ENCODE results near the gene ERP44. TPM values are rescaled to one million over a fixed set of nuclear protein-coding genes. Genes with fewer than 3 reads are reported as not detected.
"Not testable (repeated sequence)": the region's sequence is repeated elsewhere in the genome, so short reads cannot be mapped to it uniquely, and the experiment has no call there.

ERP44 gene
- total RNA-seq, 5 donors from 2014 or later (not counting 1 experiment from before 2014, with no cell fraction given): 11.3 to 15.1 (median 12.5) TPM

- H3K4me1 Mint-ChIP-seq: peaks cover 36 to 48% (median 41%) of the 10 kb centered on the region in 3 donors
- ChIA-PET POLR2A (interaction anchor here in 1 of 2 donors (0.6 kb wide), 1 partner anchor 13 kb away, joined by 3 read pairs; no protein-coding TSS in a partner anchor), CTCF (interaction anchor here in 1 of 2 donors (0.7 kb wide), 1 partner anchor 920 kb away, joined by 3 read pairs; no protein-coding TSS in a partner anchor)
- no peak overlapping the region for H3K4me3 Mint-ChIP-seq
- WGBS (ENCODE audit: insufficient coverage): no CpG with 5 or more reads among the region's 2 CpGs
- no peaks in the 10 kb centered on the region for H3K27me3 ChIP-seq (replicated peaks in 1 of 2; ENCODE audit: control insufficient read depth in 2 of 2, extremely low read depth in 1 of 2, insufficient read depth in 2 of 2, low read length in 1 of 2)
- H3K9me3 Mint-ChIP-seq: no peaks in the 10 kb centered on the region
- DNase-seq: no peak
- H3K27me3 Mint-ChIP-seq: no peaks in the 10 kb centered on the region
- H3K9me3 ChIP-seq: no peaks in the 10 kb centered on the region
- H3K27ac Mint-ChIP-seq: no peak overlapping the region
- H3K36me3 Mint-ChIP-seq: peaks cover 21% of the 10 kb centered on the region
- no peaks in the 10 kb centered on the region for H3K4me1 ChIP-seq (ENCODE audit: control insufficient read depth in 1 of 2, extremely low read depth in 1 of 2, insufficient read depth in 2 of 2, low read length in 2 of 2)
- H3K27ac ChIP-seq (ENCODE audit: low read length): no peak overlapping the region
- H3K36me3 ChIP-seq (ENCODE audit: control insufficient read depth in 2 of 2, extremely low read depth in 1 of 2, insufficient read depth in 1 of 2, low read length in 1 of 2): peaks cover 0 to 2% of the 10 kb centered on the region in 2 donors
- ATAC-seq (replicated peaks in 1 of 4): no peak
- no peak overlapping the region for H3K4me3 ChIP-seq (ENCODE audit: control insufficient read depth in 1 of 2, extremely low read depth in 1 of 2, low read length in 1 of 2)
Measured at GRCh38 chr9:100070104-100071041, 28.4 kb downstream of the ERP44 start.

- Mint-ChIP-seq H3K36me3 (peaks cover 17% of the 10 kb centered on the region), H3K4me1 (peaks cover 36 to 45% (median 38%) of the 10 kb centered on the region in 3 donors)
- POLR2A ChIA-PET; H3K9me3 ChIP-seq; H3K27ac Mint-ChIP-seq; H3K4me3 Mint-ChIP-seq; H3K4me3 ChIP-seq (ENCODE audit: control insufficient read depth in 1 of 2, extremely low read depth in 1 of 2, low read length in 1 of 2); CTCF ChIA-PET; ATAC-seq (replicated peaks in 1 of 4); H3K27me3 Mint-ChIP-seq; DNase-seq; H3K36me3 ChIP-seq (ENCODE audit: control insufficient read depth in 2 of 2, extremely low read depth in 1 of 2, insufficient read depth in 1 of 2, low read length in 1 of 2); H3K4me1 ChIP-seq (ENCODE audit: control insufficient read depth in 1 of 2, extremely low read depth in 1 of 2, insufficient read depth in 2 of 2, low read length in 2 of 2); H3K9me3 Mint-ChIP-seq; H3K27ac ChIP-seq (ENCODE audit: low read length); H3K27me3 ChIP-seq (replicated peaks in 1 of 2; ENCODE audit: control insufficient read depth in 2 of 2, extremely low read depth in 1 of 2, insufficient read depth in 2 of 2, low read length in 1 of 2): not testable (repeated sequence)
- WGBS (ENCODE audit: insufficient coverage): no CpG with 5 or more reads among the region's 3 CpGs
Measured at GRCh38 chr9:100069068-100069467, 29.7 kb downstream of the ERP44 start.

GRCh38 chr9:100067990-100068389 is 30.8 kb downstream of the ERP44 start:
- H3K27me3 ChIP-seq (replicated peaks in 1 of 2; ENCODE audit: control insufficient read depth in 2 of 2, extremely low read depth in 1 of 2, insufficient read depth in 2 of 2, low read length in 1 of 2); H3K27ac ChIP-seq (ENCODE audit: low read length); H3K4me1 ChIP-seq (ENCODE audit: control insufficient read depth in 1 of 2, extremely low read depth in 1 of 2, insufficient read depth in 2 of 2, low read length in 2 of 2); POLR2A ChIA-PET; H3K36me3 ChIP-seq (ENCODE audit: control insufficient read depth in 2 of 2, extremely low read depth in 1 of 2, insufficient read depth in 1 of 2, low read length in 1 of 2); CTCF ChIA-PET; H3K4me3 ChIP-seq (ENCODE audit: control insufficient read depth in 1 of 2, extremely low read depth in 1 of 2, low read length in 1 of 2); H3K27me3 Mint-ChIP-seq; H3K9me3 ChIP-seq; H3K9me3 Mint-ChIP-seq; H3K4me3 Mint-ChIP-seq; ATAC-seq (replicated peaks in 1 of 4); DNase-seq; H3K27ac Mint-ChIP-seq: not testable (repeated sequence)
- WGBS (ENCODE audit: insufficient coverage): 100% methylated on average over 3 of the region's 30 CpGs
- peaks cover 12% of the 10 kb centered on the region for H3K36me3 Mint-ChIP-seq
- peaks cover 30 to 39% (median 38%) of the 10 kb centered on the region in 3 donors for H3K4me1 Mint-ChIP-seq

- Histone ChIP-seq H3K27ac (ENCODE audit: low read length) (no peak overlapping the region), H3K9me3 (no peaks in the 10 kb centered on the region), H3K4me1 (ENCODE audit: control insufficient read depth in 1 of 2, extremely low read depth in 1 of 2, insufficient read depth in 2 of 2, low read length in 2 of 2) (no peaks in the 10 kb centered on the region), H3K4me3 (ENCODE audit: control insufficient read depth in 1 of 2, extremely low read depth in 1 of 2, low read length in 1 of 2) (no peak overlapping the region), H3K27me3 (replicated peaks in 1 of 2; ENCODE audit: control insufficient read depth in 2 of 2, extremely low read depth in 1 of 2, insufficient read depth in 2 of 2, low read length in 1 of 2) (no peaks in the 10 kb centered on the region), H3K36me3 (ENCODE audit: control insufficient read depth in 2 of 2, extremely low read depth in 1 of 2, insufficient read depth in 1 of 2, low read length in 1 of 2) (no peaks in the 10 kb centered on the region)
- ATAC-seq (replicated peaks in 1 of 4) (no peak), DNase-seq (no peak)
- H3K4me1 Mint-ChIP-seq: peaks cover 32 to 37% (median 32%) of the 10 kb centered on the region in 3 donors
- ChIA-PET POLR2A (interaction anchor here in 1 of 2 donors (0.6 kb wide), 1 partner anchor 18 kb away, joined by 4 read pairs; no protein-coding TSS in a partner anchor), CTCF (interaction anchor here in 1 of 2 donors (0.6 to 0.7 kb wide), 2 partner anchors 30 to 204 kb away, joined by 3 read pairs; no protein-coding TSS in a partner anchor)
- H3K9me3 Mint-ChIP-seq: no peaks in the 10 kb centered on the region
- no CpG with 5 or more reads among the region's 2 CpGs for WGBS (ENCODE audit: insufficient coverage)
- H3K4me3 Mint-ChIP-seq: no peak overlapping the region
- H3K36me3 Mint-ChIP-seq: peaks cover 12% of the 10 kb centered on the region
- no peaks in the 10 kb centered on the region for H3K27me3 Mint-ChIP-seq
- H3K27ac Mint-ChIP-seq: peak overlapping the region in 1 of 2 donors; percentile 50
Measured at GRCh38 chr9:100066539-100066938, 32.3 kb downstream of the ERP44 start.

DNA sequence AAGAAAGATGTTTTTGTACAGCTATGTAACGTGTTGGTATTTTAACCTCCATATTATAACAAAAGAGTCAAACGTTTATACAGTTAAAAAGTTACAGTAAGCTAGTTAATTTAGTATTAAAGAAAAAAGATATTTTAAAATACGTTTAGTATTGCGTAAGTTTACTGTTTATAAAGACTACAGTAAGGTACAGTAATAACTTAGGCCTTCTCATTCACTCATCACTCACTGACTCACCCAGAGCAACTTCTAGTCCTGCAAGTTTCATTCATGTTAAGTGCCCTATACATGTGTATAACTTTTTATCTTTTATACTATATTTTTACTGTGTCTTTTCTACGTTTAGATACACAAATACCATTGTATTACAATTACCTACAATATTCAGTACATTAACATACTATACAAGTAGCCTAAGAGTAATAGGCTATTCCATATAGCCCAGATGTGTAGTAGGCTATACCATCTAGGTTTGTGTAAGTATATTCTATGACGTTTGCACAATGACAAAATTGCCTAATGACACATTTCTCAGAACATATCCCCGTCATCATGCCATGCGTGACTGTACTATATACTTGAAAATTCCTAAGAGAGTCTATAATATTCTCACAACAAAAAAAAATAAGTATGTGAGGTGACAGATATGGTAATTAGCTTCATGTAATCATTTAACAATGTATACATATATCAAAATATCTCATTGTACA is 33.8 kb downstream of the ERP44 start:
- H3K4me3 Mint-ChIP-seq: no peak overlapping the region
- DNase-seq: no peak
- no peak overlapping the region for H3K27ac ChIP-seq (ENCODE audit: low read length)
- ChIA-PET POLR2A (interaction anchor here in 1 of 2 donors (0.5 kb wide), 1 partner anchor 274 kb away, joined by 5 read pairs; no protein-coding TSS in a partner anchor), CTCF (interaction anchor here in 1 of 2 donors (0.6 to 1.1 kb wide), 2 partner anchors 8 to 194 kb away, joined by 3 to 4 read pairs; no protein-coding TSS in a partner anchor)
- H3K9me3 Mint-ChIP-seq: no peaks in the 10 kb centered on the region
- H3K36me3 Mint-ChIP-seq: peaks cover 9% of the 10 kb centered on the region
- no peak overlapping the region for H3K4me3 ChIP-seq (ENCODE audit: control insufficient read depth in 1 of 2, extremely low read depth in 1 of 2, low read length in 1 of 2)
- WGBS (ENCODE audit: insufficient coverage): no CpG with 5 or more reads among the region's 8 CpGs
- no peaks in the 10 kb centered on the region for H3K27me3 Mint-ChIP-seq
- no peak overlapping the region for H3K27ac Mint-ChIP-seq
- H3K4me1 Mint-ChIP-seq: peaks cover 26 to 31% (median 27%) of the 10 kb centered on the region in 3 donors
- no peaks in the 10 kb centered on the region for H3K9me3 ChIP-seq
- no peaks in the 10 kb centered on the region for H3K4me1 ChIP-seq (ENCODE audit: control insufficient read depth in 1 of 2, extremely low read depth in 1 of 2, insufficient read depth in 2 of 2, low read length in 2 of 2)
- no peaks in the 10 kb centered on the region for H3K36me3 ChIP-seq (ENCODE audit: control insufficient read depth in 2 of 2, extremely low read depth in 1 of 2, insufficient read depth in 1 of 2, low read length in 1 of 2)
- no peak for ATAC-seq (replicated peaks in 1 of 4)
- H3K27me3 ChIP-seq (replicated peaks in 1 of 2; ENCODE audit: control insufficient read depth in 2 of 2, extremely low read depth in 1 of 2, insufficient read depth in 2 of 2, low read length in 1 of 2): no peaks in the 10 kb centered on the region

GRCh38 chr9:100063185-100063584 is 35.6 kb downstream of the ERP44 start:
- ChIA-PET CTCF (interaction anchor here in 1 of 2 donors (1.1 kb wide), 1 partner anchor 10 kb away, joined by 4 read pairs; no protein-coding TSS in a partner anchor), POLR2A (interaction anchor here in 1 of 2 donors (0.6 to 0.7 kb wide), 2 partner anchors 13 to 959 kb away, joined by 5 to 6 read pairs; partner anchors contain the start of gene TGFBR1)
- H3K4me1 ChIP-seq (ENCODE audit: control insufficient read depth in 1 of 2, extremely low read depth in 1 of 2, insufficient read depth in 2 of 2, low read length in 2 of 2): no peaks in the 10 kb centered on the region
- H3K9me3 ChIP-seq: no peaks in the 10 kb centered on the region
- DNase-seq: no peak
- H3K36me3 Mint-ChIP-seq: peaks cover 16% of the 10 kb centered on the region
- H3K27ac ChIP-seq (ENCODE audit: low read length): no peak overlapping the region
- H3K4me3 Mint-ChIP-seq: no peak overlapping the region
- no peak overlapping the region for H3K27ac Mint-ChIP-seq
- ATAC-seq (replicated peaks in 1 of 4): no peak
- no peak overlapping the region for H3K4me3 ChIP-seq (ENCODE audit: control insufficient read depth in 1 of 2, extremely low read depth in 1 of 2, low read length in 1 of 2)
- no peaks in the 10 kb centered on the region for H3K9me3 Mint-ChIP-seq
- H3K27me3 Mint-ChIP-seq: no peaks in the 10 kb centered on the region
- 75% methylated on average over 2 of the region's 3 CpGs for WGBS (ENCODE audit: insufficient coverage)
- peaks cover 21 to 38% (median 23%) of the 10 kb centered on the region in 3 donors for H3K4me1 Mint-ChIP-seq
- peaks cover 0 to 7% of the 10 kb centered on the region in 2 donors for H3K36me3 ChIP-seq (ENCODE audit: control insufficient read depth in 2 of 2, extremely low read depth in 1 of 2, insufficient read depth in 1 of 2, low read length in 1 of 2)
- no peaks in the 10 kb centered on the region for H3K27me3 ChIP-seq (replicated peaks in 1 of 2; ENCODE audit: control insufficient read depth in 2 of 2, extremely low read depth in 1 of 2, insufficient read depth in 2 of 2, low read length in 1 of 2)

All from T-cell (primary cell).